ENCODE measurements around the gene GEMIN5. TPM values are rescaled to one million over a fixed set of nuclear protein-coding genes. Genes with fewer than 3 reads are reported as not detected.

Gene GEMIN5
- total and polyA plus RNA-seq, 2 of the 13 experiments (the other 11 are each of a cell fraction or from before 2014, with no cell fraction given): 6.6 to 28.6 TPM

GRCh38 chr5:154858297-154858971 lies 79.6 kb downstream of the GEMIN5 start, which contains the start of gene CNOT8 (continued):
- TF ChIP-seq ZNF800 (CRISPR knock-in tag; IDR thresholded peaks at IDR 0.05) (0 out of 2 replicates have a peak, but pooled peaks have one; percentile 28), TSC22D2 (CRISPR knock-in tag; IDR thresholded peaks at IDR 0.05; ENCODE audit: borderline replicate concordance) (peak; percentile 63), FOSL1 (CRISPR knock-in tag; IDR thresholded peaks at IDR 0.05; ENCODE audit: borderline replicate concordance) (no peak)

- POLR2A ChIA-PET: interaction anchor here (0.9 to 2.9 kb wide), 15 partner anchors 8 to 819 kb away, joined by 3 to 35 read pairs (median 8); partner anchors contain the start of genes FAM114A2, FAXDC2, GEMIN5 and MFAP3
- 2% methylated on average over 17 of the region's 59 CpGs for WGBS (ENCODE audit: low lambda C conversion rate)
- FAIRE-seq: peak; percentile 32
- TF ChIP-seq SRSF4 (IDR thresholded peaks at IDR 0.05; ENCODE audit: low read depth, low read length, poor library complexity, severe bottlenecking) (no peak), RBFOX2 (IDR thresholded peaks at IDR 0.05; ENCODE audit: low read depth, low read length) (peak; percentile 88), NFATC3 (CRISPR knock-in tag; IDR thresholded peaks at IDR 0.05) (peak; percentile 68; the same call in 1 of the 2 replicates), CBX2 (IDR thresholded peaks at IDR 0.05; ENCODE audit: low read depth, low read length) (no peak), CBX2 (CRISPR knock-in tag; IDR thresholded peaks at IDR 0.05; ENCODE audit: low read depth) (peak; percentile 33; the same call in 1 of the 2 replicates), ZNF274 (CRISPR knock-in tag; IDR thresholded peaks at IDR 0.05) (no peak), ZNF724P (CRISPR knock-in tag; IDR thresholded peaks at IDR 0.05; ENCODE audit: borderline replicate concordance) (no peak; the same call in 1 of the 2 replicates), ZNF564 (CRISPR knock-in tag; IDR thresholded peaks at IDR 0.05) (peak; percentile 5), ZNF335 (CRISPR knock-in tag; IDR thresholded peaks at IDR 0.05) (0 out of 2 replicates have a peak, but pooled peaks have one; percentile 3), TFDP1 (CRISPR knock-in tag; IDR thresholded peaks at IDR 0.05; ENCODE audit: borderline replicate concordance) (peak; percentile 51; the same call in 1 of the 2 replicates), MBNL3 (CRISPR knock-in tag; conservative IDR thresholded peaks at IDR 0.05) (no peak), ZNF501 (CRISPR knock-in tag; IDR thresholded peaks at IDR 0.05) (peak; percentile 56; the same call in 1 of the 2 replicates), SP2 (CRISPR knock-in tag; IDR thresholded peaks at IDR 0.05) (no peak), NR3C1 (CRISPR knock-in tag; IDR thresholded peaks at IDR 0.05) (no peak), ZFY (CRISPR knock-in tag; IDR thresholded peaks at IDR 0.05) (peak; percentile 56), GTF3A (CRISPR knock-in tag; conservative IDR thresholded peaks at IDR 0.05) (no peak)
These were observed 80.3 kb downstream of the GEMIN5 start for GRCh38 chr5:154857530-154858296.

More at GRCh38 chr5:154857530-154858296, 80.3 kb downstream of the GEMIN5 start:
- Histone ChIP-seq H3K4me3 (replicated peaks in 1 of 3; ENCODE audit: insufficient read depth in 1 of 3, low read depth in 2 of 3, low read length in 3 of 3) (peak overlapping the region; percentile 78 to 93 (median 85)), H3K27me3 (ENCODE audit: control insufficient read depth in 1 of 2, insufficient read depth in 2 of 2, low read length in 2 of 2) (peaks cover 0 to 4% of the 10 kb centered on the region in 2 experiments; a peak in 1 of 5 replicates), H2AFZ (ENCODE audit: low read length) (no peak overlapping the region), H3K36me3 (replicated peaks in 1 of 2; ENCODE audit: control insufficient read depth in 1 of 2, insufficient read depth in 2 of 2, low read length in 2 of 2) (peaks cover 0 to 4% of the 10 kb centered on the region in 2 experiments; a peak in 1 of 5 replicates), H3K9ac (ENCODE audit: insufficient read depth, low read depth, low read length) (peak overlapping the region; percentile 87), H3K4me2 (ENCODE audit: low read depth, low read length) (peak overlapping the region; percentile 95), H3K9me3 (ENCODE audit: low read length) (no peaks in the 10 kb centered on the region), H4K20me1 (ENCODE audit: insufficient read depth, low read length) (peaks cover 21% of the 10 kb centered on the region), H3K79me2 (ENCODE audit: insufficient read depth, low read length) (peaks cover 40% of the 10 kb centered on the region), H3K27ac (ENCODE audit: extremely low read length, insufficient read depth, low read length) (peak overlapping the region; percentile 99), H3K4me1 (ENCODE audit: insufficient read depth, low read length) (peaks cover 34% of the 10 kb centered on the region)
- TSS peak; percentile 88 for BruUV-seq (replicated peaks)
- in situ Hi-C loops (cut with HindIII; ENCODE audit: extremely low pct_ligation_motif_present, low pct_unique_long_range_greater_than_20kb) (no loop called here), intact Hi-C loops (cut with micrococcal nuclease; ENCODE audit: unreplicated experiment) (loop anchor here (1.0 to 5.0 kb wide), 4 partner anchors 40 to 205 kb away; partner anchors contain the start of gene LARP1)
- DNase-seq (ENCODE audit: low spot score): peak; percentile 93
- ATAC-seq: peak; percentile 89
- CTCF ChIA-PET (ENCODE audit: low intra/inter-chr PET ratio, low total read pairs): no interaction called here

Measured in HepG2 (cell line).